H54 (cell line): ENCODE results near the gene BRAT1.

Experiments
- DNase-seq: peaks from one replicate; pipeline ENCODE4 v3.0.0; 2011; ENCODE audit warnings: low spot score, mixed read lengths; ENCODE audit not compliant: insufficient read length
- FAIRE-seq: peaks from 3 replicates; lab custom pipeline; 2011; peaks lifted over from hg19 to GRCh38; lab: Jason Lieb, UNC
- POLR2A ChIP-seq: IDR thresholded peaks from 2 replicates; pipeline ENCODE4 v1.6.1; 2011; ENCODE audit warnings: low read depth, mild to moderate bottlenecking, low read length

The BRAT1 gene

GRCh38 chr7:2522780-2523433, 32.4 kb downstream of the BRAT1 start:
- DNase-seq (peak; percentile 97), FAIRE-seq (no peak)
- no peak; the same call in 1 of the 2 replicates for TF ChIP-seq POLR2A

- no peak for FAIRE-seq
- TF ChIP-seq POLR2A = no peak
- peak; percentile 89 for DNase-seq
Observed at GRCh38 chr7:2521952-2522591, 33.3 kb downstream of the BRAT1 start.

GRCh38 chr7:2521341-2521745, 34.0 kb downstream of the BRAT1 start:
- DNase-seq = no peak
- FAIRE-seq = no peak
- TF ChIP-seq POLR2A = no peak

- peak; percentile 22; the same call in 1 of the 2 replicates for TF ChIP-seq POLR2A
- FAIRE-seq = no peak
- no peak for DNase-seq
Observed at GRCh38 chr7:2520761-2521290, 34.5 kb downstream of the BRAT1 start.

- DNase-seq (peak; percentile 96), FAIRE-seq (no peak)
- no peak for TF ChIP-seq POLR2A
Observed at GRCh38 chr7:2520131-2520760, 35.1 kb downstream of the BRAT1 start.

GRCh38 chr7:2519119-2519930, 36.0 kb downstream of the BRAT1 start, which contains the start of gene LFNG:
LFNG (plus strand) TSS chr7:2519774; CDS start chr7:2519862, 88 bp downstream.
- FAIRE-seq (no peak), DNase-seq (peak; percentile 100)
- TF ChIP-seq POLR2A = peak; percentile 100

GRCh38 chr7:2518737-2519118, 36.6 kb downstream of the BRAT1 start:
- no peak for TF ChIP-seq POLR2A
- FAIRE-seq (no peak), DNase-seq (no peak)

- DNase-seq (no peak), FAIRE-seq (no peak)
- no peak for TF ChIP-seq POLR2A
Observed at GRCh38 chr7:2517678-2518507, 37.4 kb downstream of the BRAT1 start.

- no peak for FAIRE-seq
- no peak for TF ChIP-seq POLR2A
- peak; percentile 100 for DNase-seq
Observed at GRCh38 chr7:2517026-2517425, 38.3 kb downstream of the BRAT1 start.

GRCh38 chr7:2516194-2516555, 39.1 kb downstream of the BRAT1 start:
- FAIRE-seq (no peak), DNase-seq (no peak)
- TF ChIP-seq POLR2A = no peak

GRCh38 chr7:2515424-2516193, 39.7 kb downstream of the BRAT1 start:
- FAIRE-seq = no peak

More at GRCh38 chr7:2515424-2516193, 39.7 kb downstream of the BRAT1 start:
- no peak for DNase-seq
- no peak for TF ChIP-seq POLR2A
